ENCODE data around the gene TTC4. TPM values are rescaled to one million over a fixed set of nuclear protein-coding genes. Genes with fewer than 3 reads are reported as not detected.

TTC4 gene
- polyA plus RNA-seq, 1 donor from 2014 or later = 22.5 TPM

- Histone ChIP-seq H3K4me3 (ENCODE audit: low read length) (no peak overlapping the region), H3K9ac (ENCODE audit: low read length) (no peak overlapping the region), H3K4me2 (ENCODE audit: low read length) (no peak overlapping the region), H3K9me2 (ENCODE audit: insufficient read depth, low read length) (no peaks in the 10 kb centered on the region), H3K27ac (ENCODE audit: low read length) (no peak overlapping the region), H3F3A (ENCODE audit: insufficient read depth, low read length, poor library complexity, severe bottlenecking) (no peaks in the 10 kb centered on the region), H3K79me2 (replicated peaks; ENCODE audit: insufficient read depth, low read length) (no peaks in the 10 kb centered on the region), H4K20me1 (ENCODE audit: insufficient read depth) (no peaks in the 10 kb centered on the region), H3K36me3 (ENCODE audit: insufficient read depth, low read length) (no peaks in the 10 kb centered on the region), H2AFZ (ENCODE audit: low read depth, low read length) (no peak overlapping the region), H3K27me3 (ENCODE audit: insufficient read depth, low read depth, low read length) (no peaks in the 10 kb centered on the region), H3K9me3 (ENCODE audit: low read length) (no peaks in the 10 kb centered on the region)
- TF ChIP-seq SMC3 (conservative IDR thresholded peaks at IDR 0.05; ENCODE audit: poor library complexity) (no peak), MXI1 (conservative IDR thresholded peaks at IDR 0.05; ENCODE audit: poor library complexity, severe bottlenecking) (no peak), TAF1 (IDR thresholded peaks at IDR 0.05; ENCODE audit: low read depth) (no peak), EP300 (conservative IDR thresholded peaks at IDR 0.05; ENCODE audit: poor library complexity, severe bottlenecking) (no peak)
- TF ChIP-seq, protein P1, sequence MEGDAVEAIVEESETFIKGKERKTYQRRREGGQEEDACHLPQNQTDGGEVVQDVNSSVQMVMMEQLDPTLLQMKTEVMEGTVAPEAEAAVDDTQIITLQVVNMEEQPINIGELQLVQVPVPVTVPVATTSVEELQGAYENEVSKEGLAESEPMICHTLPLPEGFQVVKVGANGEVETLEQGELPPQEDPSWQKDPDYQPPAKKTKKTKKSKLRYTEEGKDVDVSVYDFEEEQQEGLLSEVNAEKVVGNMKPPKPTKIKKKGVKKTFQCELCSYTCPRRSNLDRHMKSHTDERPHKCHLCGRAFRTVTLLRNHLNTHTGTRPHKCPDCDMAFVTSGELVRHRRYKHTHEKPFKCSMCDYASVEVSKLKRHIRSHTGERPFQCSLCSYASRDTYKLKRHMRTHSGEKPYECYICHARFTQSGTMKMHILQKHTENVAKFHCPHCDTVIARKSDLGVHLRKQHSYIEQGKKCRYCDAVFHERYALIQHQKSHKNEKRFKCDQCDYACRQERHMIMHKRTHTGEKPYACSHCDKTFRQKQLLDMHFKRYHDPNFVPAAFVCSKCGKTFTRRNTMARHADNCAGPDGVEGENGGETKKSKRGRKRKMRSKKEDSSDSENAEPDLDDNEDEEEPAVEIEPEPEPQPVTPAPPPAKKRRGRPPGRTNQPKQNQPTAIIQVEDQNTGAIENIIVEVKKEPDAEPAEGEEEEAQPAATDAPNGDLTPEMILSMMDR (IDR thresholded peaks at IDR 0.05; ENCODE audit: poor library complexity, severe bottlenecking) = no peak
These were observed 28.0 kb downstream of the TTC4 start for GRCh38 chr1:54743416-54744226.

- Histone ChIP-seq H3K9me3 (ENCODE audit: low read length) (no peaks in the 10 kb centered on the region), H3K27me3 (ENCODE audit: insufficient read depth, low read depth, low read length) (no peaks in the 10 kb centered on the region), H3K27ac (ENCODE audit: low read length) (no peak overlapping the region), H3K4me3 (ENCODE audit: low read length) (no peak overlapping the region), H3K79me2 (replicated peaks; ENCODE audit: insufficient read depth, low read length) (no peaks in the 10 kb centered on the region), H3F3A (ENCODE audit: insufficient read depth, low read length, poor library complexity, severe bottlenecking) (no peaks in the 10 kb centered on the region), H3K9ac (ENCODE audit: low read length) (no peak overlapping the region), H2AFZ (ENCODE audit: low read depth, low read length) (no peak overlapping the region), H3K4me2 (ENCODE audit: low read length) (no peak overlapping the region), H4K20me1 (ENCODE audit: insufficient read depth) (no peaks in the 10 kb centered on the region), H3K36me3 (ENCODE audit: insufficient read depth, low read length) (no peaks in the 10 kb centered on the region), H3K9me2 (ENCODE audit: insufficient read depth, low read length) (no peaks in the 10 kb centered on the region)
- TF ChIP-seq SMC3 (conservative IDR thresholded peaks at IDR 0.05; ENCODE audit: poor library complexity) (no peak), EP300 (conservative IDR thresholded peaks at IDR 0.05; ENCODE audit: poor library complexity, severe bottlenecking) (no peak), REST (IDR thresholded peaks at IDR 0.05; ENCODE audit: borderline replicate concordance) (no peak), TAF1 (IDR thresholded peaks at IDR 0.05; ENCODE audit: low read depth) (no peak), EZH2 (IDR thresholded peaks at IDR 0.05; ENCODE audit: borderline replicate concordance, insufficient read depth, low read length, poor library complexity, severe bottlenecking) (no peak), MXI1 (conservative IDR thresholded peaks at IDR 0.05; ENCODE audit: poor library complexity, severe bottlenecking) (no peak), POLR2AphosphoS5 (IDR thresholded peaks at IDR 0.05) (no peak), RAD21 (conservative IDR thresholded peaks at IDR 0.05) (no peak)
- TF ChIP-seq, protein P1 (IDR thresholded peaks at IDR 0.05; ENCODE audit: poor library complexity, severe bottlenecking) = no peak
These were observed 29.0 kb downstream of the TTC4 start for GRCh38 chr1:54744696-54745095.
